Stimulated activated CD8-positive, alpha-beta memory T cell treated with anti-CD3 and anti-CD28 coated beads, Interleukin-12 subunit alpha, Interleukin-12 subunit beta, amount 100 ng/mL, for 24 hours (primary cell): Measurements from ENCODE around the gene CDX2.

ENCODE experiments used
- DNase-seq: peaks from one replicate; pipeline ENCODE4 v3.0.0-alpha.2; 2020; ENCODE audit errors: extremely low read depth

Gene CDX2

GRCh38 chr13:27928805-27929753, 40.0 kb downstream of the CDX2 start:
- DNase-seq: no peak

GRCh38 chr13:27928353-27928804, 40.7 kb downstream of the CDX2 start:
- no peak for DNase-seq

DNA sequence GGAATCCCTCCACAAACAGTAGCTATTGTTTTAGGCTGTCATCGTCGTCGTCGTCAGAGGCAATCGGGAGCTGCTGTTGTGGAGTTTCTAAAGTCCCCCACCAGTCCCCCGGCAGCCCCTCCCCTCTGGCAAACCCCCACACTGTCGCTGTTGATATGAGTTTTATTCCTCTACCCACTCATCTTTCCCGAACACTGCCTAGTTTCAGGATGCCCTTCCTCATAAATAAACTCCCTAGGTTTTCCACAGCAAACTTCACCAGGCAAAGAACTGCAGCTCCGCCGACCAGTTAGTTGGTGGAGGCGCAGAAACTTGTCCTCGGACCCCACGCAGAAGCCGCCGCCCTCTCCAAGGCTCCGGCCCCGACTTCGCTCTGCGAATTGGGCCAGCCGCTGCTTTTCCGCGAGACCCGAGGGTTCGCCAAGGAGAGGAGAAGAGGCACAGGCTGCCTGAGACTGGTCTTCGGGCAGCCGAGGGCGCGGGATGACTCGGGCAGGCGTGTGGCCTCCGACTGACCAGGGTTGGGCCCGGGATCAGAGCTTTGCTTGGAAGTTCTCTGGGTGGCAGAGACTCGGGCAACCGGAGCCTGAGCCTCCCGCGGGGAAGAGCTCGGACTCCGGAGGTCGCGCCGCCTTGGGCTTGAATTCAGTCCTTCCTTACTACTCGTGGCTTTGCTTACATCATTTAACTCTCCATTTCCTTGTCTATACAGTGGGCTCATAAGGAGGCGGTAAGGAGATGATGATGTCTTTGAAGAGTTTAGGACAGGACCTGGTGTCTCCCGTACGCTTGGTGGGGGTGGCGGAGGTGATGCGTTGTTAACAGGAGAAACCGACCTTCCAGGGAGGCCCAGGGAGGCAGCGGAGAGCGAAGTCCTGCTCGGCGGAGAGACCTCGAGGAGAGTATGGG, 41.4 kb downstream of the CDX2 start:
- no peak for DNase-seq

DNA sequence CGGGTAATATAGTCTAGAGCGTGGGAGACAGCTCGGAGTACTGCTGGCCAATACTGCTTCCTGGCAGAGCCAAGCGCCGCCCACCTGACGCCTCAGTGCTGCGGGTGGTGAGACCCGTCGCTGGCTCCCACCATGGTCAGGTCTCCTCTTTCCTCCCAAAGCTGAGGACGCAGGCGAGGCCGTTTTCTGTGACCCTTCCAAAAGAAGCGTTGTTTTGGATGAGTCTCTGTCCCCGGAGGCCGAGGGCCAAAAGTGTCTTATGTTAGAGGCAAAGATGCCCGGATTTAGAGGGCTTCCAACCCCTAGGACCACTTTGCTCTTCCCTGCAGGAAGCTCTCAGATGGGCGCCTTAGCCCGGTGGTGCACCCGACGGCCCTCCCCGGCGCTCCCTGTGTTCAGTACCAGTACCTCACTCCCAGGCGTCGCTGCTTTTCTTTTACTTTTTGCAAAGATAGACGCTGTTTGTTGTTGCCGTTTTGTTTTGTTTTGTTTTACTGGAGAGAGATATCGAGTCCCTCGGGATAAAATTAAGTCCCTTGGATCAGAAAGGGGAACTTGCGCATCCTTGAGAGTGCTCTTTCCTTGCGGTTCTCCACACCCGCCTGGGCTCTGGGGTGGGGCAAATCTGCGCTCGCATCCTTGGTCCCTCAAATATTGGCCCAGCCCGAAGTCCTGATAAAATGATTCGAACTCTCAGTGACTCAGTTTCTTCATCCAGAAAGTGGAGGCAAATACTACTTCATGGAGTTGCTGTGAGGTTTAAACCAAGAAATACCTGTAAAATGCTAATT, 42.3 kb downstream of the CDX2 start:
- DNase-seq: no peak

DNA sequence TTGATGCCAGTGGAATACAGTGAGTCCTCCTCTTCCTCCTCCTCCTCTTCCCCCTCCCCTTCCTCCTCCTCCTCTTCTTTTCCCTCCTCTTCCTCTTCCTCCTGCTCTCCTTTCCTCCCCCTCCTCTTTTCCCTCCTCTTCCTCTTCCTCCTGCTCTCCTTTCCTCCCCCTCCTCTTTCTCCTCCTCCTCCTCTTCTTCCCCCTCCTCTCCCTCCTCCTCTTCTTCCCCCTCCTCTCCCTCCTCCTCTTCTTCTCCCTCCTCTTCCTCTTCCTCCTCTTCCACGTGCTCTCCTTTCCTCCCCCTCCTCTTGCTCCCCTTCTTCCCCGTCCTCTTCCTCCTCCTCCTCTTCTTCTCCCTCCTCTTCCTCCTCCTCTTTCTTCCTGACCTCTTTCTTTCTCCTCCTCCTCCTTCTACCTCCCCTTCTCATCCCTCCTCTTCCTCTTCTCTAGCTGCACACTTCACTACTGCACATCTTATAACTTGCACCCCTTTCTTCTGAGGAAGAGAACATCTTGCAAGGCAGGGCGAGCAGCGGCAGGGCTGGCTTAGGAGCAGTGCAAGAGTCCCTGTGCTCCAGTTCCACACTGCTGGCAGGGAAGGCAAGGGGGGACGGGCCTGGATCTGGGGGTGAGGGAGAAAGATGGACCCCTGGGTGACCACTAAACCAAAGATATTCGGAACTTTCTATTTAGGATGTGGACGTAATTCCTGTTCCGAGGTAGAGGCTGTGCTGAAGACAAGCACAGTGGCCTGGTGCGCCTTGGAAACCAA, 43.7 kb downstream of the CDX2 start:
- DNase-seq: no peak

- DNase-seq: no peak
Observed at GRCh38 chr13:27924529-27925141, 44.5 kb downstream of the CDX2 start.

DNA sequence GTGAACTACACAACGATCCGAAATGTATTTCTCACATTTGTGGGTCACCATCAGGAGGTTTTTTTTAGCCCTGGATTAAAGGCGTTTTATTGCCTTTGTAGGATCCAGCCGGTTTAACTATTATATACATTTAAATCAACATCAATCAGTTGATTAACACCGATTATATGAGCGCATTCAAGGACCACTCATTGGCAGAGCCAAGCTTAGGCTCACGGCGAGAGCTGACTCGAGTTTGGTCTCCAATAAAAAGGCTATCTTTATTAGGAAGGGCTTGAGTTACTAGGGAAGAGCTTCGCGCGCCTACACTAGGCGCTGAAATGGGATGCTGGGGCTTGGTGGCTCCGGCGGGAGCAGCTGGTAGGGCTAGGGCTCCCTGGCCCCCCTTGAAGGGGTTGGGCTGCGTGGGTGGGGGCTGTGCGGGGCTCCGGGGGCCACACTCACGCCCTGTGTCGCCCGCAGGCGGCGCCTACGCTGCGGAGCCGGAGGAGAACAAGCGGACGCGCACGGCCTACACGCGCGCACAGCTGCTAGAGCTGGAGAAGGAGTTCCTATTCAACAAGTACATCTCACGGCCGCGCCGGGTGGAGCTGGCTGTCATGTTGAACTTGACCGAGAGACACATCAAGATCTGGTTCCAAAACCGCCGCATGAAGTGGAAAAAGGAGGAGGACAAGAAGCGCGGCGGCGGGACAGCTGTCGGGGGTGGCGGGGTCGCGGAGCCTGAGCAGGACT, 45.2 kb downstream of the CDX2 start:
- no peak for DNase-seq

DNA sequence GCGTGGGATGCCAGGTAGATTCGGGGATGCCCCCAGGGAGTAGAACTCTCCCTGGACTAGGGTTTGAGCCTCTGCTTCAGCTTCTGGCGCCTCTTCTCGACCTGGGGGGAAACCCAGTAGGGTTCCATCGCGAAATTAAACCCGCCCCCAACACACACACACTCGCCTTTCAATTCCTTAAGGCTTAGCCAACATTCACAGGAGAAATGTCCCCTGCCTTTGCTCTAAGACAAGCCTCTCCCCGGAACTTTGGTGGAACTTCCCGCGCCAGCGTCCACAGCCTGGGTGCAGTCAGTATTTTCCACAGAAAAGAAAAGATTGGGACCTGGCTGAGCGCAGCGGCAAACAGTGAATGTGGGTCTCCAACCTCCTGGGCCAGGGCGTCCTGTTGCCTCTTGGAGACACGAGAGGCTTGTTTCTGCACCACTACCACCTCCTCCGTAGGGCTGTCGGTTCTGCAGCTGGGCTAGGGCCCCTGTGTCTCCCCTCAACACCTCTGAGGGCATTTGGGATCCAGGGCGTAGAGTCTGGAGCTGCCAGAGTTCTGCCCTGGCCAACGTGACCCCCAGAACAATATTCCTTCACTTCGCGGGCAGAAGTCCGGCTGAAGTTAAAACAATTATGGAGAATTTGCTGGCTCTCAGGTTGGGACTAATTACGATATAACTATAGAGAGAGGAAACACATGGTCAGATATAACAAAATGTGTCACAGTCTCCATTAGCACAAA, 46.1 kb downstream of the CDX2 start:
- no peak for DNase-seq

DNA sequence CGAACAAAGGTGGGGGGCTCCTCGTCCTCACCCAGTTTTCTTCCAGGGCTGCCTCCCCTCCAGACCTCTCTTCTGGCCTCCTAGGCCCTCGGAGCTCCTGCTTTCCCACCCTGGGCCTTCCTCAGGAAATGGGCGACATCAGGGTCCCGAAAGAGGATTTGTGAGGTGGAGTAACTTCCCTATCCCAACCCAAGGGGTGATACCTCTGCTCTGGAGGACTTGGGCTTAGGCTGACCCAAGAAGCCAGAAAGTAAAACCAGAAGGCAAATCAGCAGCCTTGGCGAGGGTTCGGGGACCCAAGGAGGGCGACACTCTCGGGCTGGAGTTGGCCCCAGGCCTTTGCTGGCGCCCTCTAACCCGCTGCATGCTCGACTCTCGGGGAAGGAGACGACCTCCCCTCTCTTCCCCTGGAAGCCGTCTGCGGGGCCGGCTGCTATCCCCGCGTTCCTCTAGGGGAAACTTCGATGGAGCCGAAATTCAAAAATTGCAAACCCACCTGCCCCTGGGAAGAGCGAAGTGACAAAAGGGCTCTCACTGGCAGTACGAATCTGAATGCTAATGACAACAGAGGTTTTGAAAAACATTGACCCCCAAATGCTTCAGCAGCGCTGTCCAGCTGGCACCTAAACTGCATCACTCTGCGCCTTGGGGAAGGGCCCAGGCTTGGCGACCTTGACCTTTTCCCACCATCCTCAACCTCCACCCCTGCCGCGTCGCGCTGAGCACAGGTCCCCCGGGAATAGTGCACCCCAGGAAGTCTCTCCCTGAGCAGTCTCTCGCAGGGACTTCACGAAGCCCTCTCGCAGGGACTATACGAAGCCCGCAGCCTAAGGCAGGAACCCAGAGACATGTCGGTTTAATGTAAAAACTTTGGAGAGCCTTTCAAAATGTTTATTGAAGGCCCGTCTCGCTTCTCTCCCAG, 46.9 kb downstream of the CDX2 start:
- no peak for DNase-seq

DNA sequence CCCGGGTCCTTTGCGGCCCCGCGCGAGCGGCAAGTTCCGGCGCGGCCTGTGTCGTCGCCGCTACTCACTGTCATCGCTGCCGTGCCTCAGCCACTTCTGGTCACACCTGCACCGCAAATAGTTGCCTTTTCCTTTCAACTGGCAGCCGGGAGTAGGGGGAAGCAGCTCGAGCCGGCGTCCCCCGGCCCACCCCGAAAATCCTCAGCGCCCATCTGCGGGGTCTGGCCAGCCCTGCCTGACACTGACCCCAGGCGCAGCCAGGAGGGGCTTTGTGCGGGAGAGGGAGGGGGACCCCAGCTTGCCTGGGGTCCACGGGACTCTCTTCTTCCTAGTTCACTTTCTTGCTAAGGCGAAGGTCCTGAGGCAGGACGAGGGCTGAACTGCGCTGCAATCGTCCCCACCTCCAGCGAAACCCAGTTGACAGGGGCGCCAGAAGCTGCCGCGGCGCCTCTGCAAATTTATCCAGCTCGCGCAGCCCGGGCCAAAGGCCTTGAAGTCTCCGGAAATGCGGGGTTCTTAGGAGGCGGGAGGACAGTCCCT, 47.6 kb downstream of the CDX2 start:
- no peak for DNase-seq

GRCh38 chr13:27920677-27921420, 48.3 kb downstream of the CDX2 start:
- DNase-seq: no peak

DNA sequence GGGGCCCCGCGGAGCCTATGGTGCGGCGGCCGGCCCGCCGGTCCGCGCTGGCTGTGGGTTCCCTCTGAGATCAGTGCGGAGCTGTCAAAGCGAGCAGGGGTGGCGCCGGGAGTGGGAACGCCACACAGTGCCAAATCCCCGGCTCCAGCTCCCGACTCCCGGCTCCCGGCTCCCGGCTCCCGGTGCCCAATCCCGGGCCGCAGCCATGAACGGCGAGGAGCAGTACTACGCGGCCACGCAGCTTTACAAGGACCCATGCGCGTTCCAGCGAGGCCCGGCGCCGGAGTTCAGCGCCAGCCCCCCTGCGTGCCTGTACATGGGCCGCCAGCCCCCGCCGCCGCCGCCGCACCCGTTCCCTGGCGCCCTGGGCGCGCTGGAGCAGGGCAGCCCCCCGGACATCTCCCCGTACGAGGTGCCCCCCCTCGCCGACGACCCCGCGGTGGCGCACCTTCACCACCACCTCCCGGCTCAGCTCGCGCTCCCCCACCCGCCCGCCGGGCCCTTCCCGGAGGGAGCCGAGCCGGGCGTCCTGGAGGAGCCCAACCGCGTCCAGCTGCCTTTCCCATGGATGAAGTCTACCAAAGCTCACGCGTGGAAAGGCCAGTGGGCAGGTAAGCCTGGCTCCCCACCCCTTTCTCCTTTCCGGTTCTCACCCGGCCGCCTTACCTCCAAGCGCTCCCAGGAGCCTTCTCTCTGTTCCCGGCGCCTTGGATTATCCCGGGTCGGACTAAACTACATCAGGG, 49.0 kb downstream of the CDX2 start, which contains the start of gene PDX1:
PDX1 (plus strand) TSS at position 67 of the 743 bp plus-strand sequence; CDS start at position 206, 139 bp downstream.
- DNase-seq: no peak

GRCh38 chr13:27919659-27919933, 49.5 kb downstream of the CDX2 start:
- DNase-seq: no peak

DNA sequence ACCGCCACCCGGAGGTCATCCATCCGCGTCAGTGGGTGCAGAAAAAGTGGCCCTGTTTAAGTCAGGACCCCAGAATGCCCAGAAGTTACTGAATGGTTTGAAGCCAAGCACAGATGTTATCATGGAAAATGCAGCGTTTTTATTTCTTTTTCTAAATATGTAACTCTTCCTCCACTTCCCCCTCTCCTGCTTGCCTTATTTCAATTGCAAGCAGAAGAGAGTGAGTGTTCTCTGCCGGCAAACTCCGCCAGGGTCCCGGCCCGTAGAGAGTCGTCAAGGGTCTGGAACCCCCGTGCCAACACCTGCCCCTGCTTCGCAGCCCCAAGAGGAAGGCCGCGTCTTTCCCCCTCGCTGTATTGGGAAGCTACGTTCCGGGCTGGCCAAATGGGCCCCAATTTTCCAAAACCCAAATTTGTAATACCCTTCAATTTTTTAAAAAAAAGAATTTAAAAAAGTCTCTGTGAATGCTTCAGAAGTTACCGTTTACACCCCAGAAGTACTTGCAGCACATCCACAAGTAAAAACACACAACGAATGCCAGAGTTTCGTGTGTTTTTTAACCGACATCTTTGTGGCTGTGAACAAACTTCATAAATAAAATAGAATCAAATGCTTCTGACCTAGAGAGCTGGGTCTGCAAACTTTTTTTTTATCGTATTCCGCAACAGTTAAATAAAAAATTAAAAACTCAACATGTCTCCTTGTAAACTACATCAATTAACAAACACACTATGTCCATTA, 50.0 kb downstream of the CDX2 start:
- no peak for DNase-seq

DNA sequence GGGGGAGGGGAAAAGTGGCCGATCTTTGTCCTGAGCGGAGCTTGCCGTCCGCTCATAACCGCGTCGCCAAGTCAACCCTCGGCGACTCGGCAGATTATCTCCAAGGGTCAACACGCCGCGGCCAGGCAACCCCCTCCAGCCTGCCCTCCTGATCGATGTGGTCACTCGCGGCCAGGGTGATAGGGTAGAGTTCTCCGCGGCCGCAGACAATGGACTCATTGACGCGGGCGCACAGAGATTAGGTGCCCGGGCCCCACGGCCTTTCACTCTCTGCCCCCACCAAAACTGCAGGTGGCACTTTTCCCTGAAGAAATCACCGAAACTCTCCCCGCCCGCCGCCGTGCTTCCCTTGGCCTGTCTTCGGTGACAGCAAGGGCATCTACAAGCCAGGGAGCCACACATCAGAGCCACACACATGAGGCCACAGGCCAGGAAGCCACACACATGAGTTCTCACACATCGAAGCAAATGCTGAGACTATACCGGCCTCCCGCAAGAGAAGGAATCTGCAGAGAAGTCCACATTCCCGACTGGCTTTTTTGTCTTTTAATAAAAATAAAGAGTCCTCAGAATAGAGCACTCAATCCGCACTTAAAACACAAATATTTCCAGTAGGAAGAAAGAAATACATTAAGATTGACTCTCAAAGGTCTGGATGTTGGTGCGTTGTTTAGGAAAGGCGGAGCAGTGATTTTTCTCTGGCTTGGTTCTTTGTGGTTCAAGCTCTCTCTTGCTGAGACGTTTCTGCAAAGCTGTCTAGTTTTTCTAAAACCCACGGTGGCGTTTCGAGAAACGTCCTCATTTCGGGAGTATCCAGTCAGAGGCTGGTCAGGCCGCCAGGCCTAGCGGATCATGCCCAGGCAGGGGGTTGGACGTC, 50.8 kb downstream of the CDX2 start:
- no peak for DNase-seq
